ENCODE measurements around the gene FARSB. TPM values are rescaled to one million over a fixed set of nuclear protein-coding genes. Genes with fewer than 3 reads are reported as not detected.

FARSB gene
- total and polyA plus RNA-seq, 2 donors (not counting 3 experiments of a cell fraction or from before 2014, with no cell fraction given), result 12.7 to 29.4 TPM

DNA sequence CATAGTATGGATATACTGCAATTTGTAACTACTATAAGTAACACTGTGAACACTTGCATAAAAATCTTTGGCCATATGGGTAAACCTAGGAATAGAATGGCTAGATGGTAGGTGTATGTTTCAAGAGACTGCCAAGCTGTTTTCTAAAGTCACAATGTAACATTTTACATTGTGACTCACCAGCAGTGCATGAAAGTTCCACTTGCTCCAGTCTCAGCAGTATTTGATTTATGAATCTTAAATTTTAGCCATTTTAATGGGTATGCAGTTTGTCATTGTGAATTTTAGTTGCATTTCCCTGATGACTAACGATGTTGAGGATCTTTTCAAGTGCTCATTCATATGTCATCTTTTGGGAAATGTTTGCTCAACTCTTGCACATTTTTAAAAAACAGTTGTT is 86.1 kb downstream of the FARSB start:
- intact Hi-C loops (cut with micrococcal nuclease) (no loop called here), dilution Hi-C loops (cut with MboI; ENCODE audit: extremely low pct_ligation_motif_present, low sequenced_read_pairs) (no loop called here)
- TF ChIP-seq FOS (IDR thresholded peaks at IDR 0.05; ENCODE audit: borderline replicate concordance, insufficient read depth, low read length) (no peak), EZH2 (IDR thresholded peaks at IDR 0.05; ENCODE audit: borderline replicate concordance, low read depth, low read length, severe bottlenecking) (no peak), JUN (IDR thresholded peaks at IDR 0.05; ENCODE audit: borderline replicate concordance, insufficient read depth, insufficient read length, low read depth) (no peak), POLR2AphosphoS5 (IDR thresholded peaks at IDR 0.05; ENCODE audit: insufficient read depth, low read depth, low read length) (no peak), MYC (IDR thresholded peaks at IDR 0.05; ENCODE audit: low read depth, low read length) (no peak)
- TF ChIP-seq, protein P1, sequence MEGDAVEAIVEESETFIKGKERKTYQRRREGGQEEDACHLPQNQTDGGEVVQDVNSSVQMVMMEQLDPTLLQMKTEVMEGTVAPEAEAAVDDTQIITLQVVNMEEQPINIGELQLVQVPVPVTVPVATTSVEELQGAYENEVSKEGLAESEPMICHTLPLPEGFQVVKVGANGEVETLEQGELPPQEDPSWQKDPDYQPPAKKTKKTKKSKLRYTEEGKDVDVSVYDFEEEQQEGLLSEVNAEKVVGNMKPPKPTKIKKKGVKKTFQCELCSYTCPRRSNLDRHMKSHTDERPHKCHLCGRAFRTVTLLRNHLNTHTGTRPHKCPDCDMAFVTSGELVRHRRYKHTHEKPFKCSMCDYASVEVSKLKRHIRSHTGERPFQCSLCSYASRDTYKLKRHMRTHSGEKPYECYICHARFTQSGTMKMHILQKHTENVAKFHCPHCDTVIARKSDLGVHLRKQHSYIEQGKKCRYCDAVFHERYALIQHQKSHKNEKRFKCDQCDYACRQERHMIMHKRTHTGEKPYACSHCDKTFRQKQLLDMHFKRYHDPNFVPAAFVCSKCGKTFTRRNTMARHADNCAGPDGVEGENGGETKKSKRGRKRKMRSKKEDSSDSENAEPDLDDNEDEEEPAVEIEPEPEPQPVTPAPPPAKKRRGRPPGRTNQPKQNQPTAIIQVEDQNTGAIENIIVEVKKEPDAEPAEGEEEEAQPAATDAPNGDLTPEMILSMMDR (IDR thresholded peaks at IDR 0.05; ENCODE audit: extremely low read depth in 1 of 2, insufficient read depth in 1 of 2, low read depth in 1 of 2, low read length in 2 of 2), result no peak
- no peaks in the 10 kb centered on the region for H3K27me3 ChIP-seq (ENCODE audit: control insufficient read depth in 2 of 2, insufficient read depth in 2 of 2, low read length in 2 of 2)
- no peak overlapping the region for H3K4me3 ChIP-seq (replicated peaks in 1 of 3; ENCODE audit: insufficient read depth in 1 of 3, low read depth in 1 of 3, low read length in 3 of 3)
- H3K9ac ChIP-seq (replicated peaks; ENCODE audit: extremely low read depth, insufficient read depth, low read length), result no peak overlapping the region
- BruUV-seq (replicated peaks), result no TSS peak
- H3K79me2 ChIP-seq (ENCODE audit: control insufficient read depth, insufficient read depth, low read length), result no peaks in the 10 kb centered on the region
- FAIRE-seq (no peak), DNase-seq (ENCODE audit: low read depth, low spot score) (no peak)
- ChIA-PET CTCF (interaction anchor here (0.8 to 1.9 kb wide), 3 partner anchors 9 to 252 kb away, joined by 4 to 28 read pairs (median 4); no protein-coding TSS in a partner anchor), POLR2A (no interaction called here)
- H3K4me2 ChIP-seq (ENCODE audit: insufficient read depth, low read length), result no peak overlapping the region
- no peaks in the 10 kb centered on the region for H3K4me1 ChIP-seq (ENCODE audit: control insufficient read depth, extremely low read depth, insufficient read depth, low read length)
- no peaks in the 10 kb centered on the region for H4K20me1 ChIP-seq (replicated peaks; ENCODE audit: control insufficient read depth, extremely low read depth, insufficient read depth, low read length)
- no peak overlapping the region for H3K27ac ChIP-seq (ENCODE audit: insufficient read depth, low read depth, low read length)
- no peaks in the 10 kb centered on the region for H3K9me3 ChIP-seq (replicated peaks; ENCODE audit: control insufficient read depth, insufficient read depth, low read length)
- peaks cover 0 to 3% of the 10 kb centered on the region in 2 experiments for H3K36me3 ChIP-seq (ENCODE audit: control insufficient read depth in 2 of 2, extremely low read depth in 1 of 2, insufficient read depth in 2 of 2, low read length in 2 of 2)
- no peaks in the 10 kb centered on the region for H3K9me1 ChIP-seq (replicated peaks; ENCODE audit: control insufficient read depth, extremely low read depth, insufficient read depth, low read length)
- H2AFZ ChIP-seq (ENCODE audit: low read depth, low read length), result no peak overlapping the region

Measured in endothelial cell of umbilical vein (primary cell).